NCI-H1436 (cell line): ENCODE data around the gene CYB561.

Experiments used
- DNase-seq: peaks from one replicate; lab custom pipeline; 2025; lab: John Stamatoyannopoulos, UW

Gene CYB561

DNA sequence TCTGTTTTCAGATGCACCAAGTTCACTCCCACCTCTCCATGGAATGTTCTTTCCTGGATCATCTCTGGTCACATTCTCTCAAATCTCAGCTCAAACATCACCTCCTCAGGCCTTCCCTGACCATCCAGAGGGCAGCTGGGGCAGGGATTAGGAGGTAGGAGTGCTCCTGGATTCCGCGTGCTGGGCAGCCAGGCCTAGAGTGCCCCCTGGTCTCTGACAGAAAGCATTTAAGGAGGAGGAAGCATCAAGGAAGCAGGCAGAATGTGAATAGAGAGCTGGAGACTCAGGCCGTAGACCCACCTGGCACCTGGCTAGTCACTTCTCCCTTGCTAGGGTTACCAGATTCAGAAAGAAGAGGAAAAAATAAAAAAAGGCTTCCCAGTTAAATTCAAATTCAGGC, 2.5 kb upstream of the CYB561 start:
- no peak for DNase-seq

DNA sequence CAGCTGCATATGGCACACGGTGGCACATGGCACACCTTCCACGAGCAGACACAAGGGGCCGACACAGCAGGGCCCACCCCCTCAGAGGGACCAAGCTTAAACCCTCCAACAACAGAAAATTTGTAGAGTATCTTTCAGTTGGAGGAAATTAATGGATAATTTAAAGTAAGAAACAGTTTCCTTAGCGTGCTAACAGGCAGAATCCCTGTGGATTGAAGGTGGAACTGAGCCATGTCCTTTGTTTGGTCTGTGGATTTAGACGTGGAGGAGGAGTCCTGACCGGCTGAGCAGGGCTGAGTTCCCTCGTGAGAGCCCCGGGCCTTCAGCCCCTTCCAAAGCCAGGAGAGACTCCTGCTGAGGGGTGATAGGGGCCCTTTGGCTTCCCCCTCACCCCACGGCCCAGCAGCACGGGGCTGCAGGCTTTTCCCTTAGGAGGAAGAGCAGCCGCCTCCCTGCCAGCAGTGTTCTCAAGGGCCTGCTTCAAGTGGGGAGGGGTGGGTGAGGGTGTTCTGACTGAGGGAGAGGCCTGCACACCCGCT, 1.4 kb upstream of the CYB561 start:
- no peak for DNase-seq

DNA sequence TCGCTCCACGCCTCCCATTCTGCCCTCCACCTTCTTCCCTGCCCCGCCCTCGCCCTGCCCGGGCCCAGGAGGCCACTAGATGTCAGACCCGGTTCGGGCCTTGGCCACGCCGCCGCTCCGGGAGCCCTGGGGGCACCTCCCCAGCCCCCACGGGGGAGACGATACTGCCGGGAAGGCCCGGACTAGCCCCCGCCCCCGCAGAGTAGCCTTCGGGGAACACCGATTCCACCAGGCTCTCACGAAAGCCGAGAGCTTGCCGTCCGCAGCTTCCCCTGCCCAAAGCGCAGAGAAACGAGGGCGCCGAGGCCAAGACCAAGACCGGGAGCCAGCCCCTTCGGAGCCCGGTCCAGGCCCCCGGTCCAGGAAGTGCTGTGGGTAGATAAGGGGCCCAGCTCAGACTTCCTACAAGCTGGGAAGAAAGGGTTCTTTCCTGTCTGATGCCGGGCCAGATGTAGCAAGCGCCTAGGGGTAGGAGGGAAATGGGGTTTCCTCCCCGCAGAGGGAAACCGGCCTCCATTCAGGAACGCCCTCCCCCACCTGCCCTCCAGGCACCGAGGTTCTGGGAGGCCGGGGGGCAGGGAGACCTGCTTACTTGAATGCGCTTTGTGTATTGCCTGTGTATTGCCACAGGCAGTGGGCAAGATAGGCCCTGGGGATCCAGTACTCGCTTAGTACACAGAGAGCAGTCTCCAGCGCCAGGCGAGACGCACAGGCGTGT, 806 bp upstream of the CYB561 start:
- DNase-seq: peak; percentile 81

DNA sequence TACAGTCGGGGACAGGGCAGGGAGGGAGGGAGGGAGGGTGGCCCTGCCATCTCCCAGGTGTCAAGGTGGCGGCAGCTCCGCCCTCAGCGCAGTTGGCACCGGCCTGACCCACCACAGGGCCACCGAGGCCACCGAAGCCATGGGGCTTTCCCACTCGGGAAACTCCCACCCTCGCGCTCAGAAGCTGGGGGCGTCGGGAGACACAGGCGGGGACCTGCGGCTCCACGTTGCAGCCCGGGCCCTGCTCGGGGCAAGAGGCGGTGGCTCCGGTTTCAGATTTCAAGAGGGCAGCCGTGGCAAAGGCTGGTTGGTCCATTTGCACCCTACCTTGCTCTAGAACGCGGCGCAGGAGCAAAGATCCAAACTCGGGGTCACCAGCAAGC, 544 bp downstream of the CYB561 start:
- DNase-seq: no peak

DNA sequence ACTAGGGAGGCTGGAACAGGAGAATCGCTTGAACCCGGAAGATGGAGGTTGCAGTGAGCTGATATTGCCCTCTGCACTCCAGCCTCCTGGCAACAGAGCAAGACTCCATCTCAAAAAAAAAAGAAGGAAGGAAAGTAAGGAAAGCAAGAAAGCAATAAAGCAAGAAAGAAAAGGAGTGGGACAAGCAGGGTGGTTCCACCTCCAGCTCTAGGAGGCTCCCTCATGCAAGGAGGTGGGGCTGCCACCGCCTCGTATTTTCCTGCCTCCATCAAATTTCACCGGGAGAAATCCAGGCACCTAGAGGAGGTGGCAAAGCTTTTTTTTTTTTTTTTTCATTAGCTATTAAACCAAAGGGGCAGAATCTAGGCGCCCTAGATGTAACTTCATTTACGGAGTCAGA, 1.0 kb downstream of the CYB561 start:
- no peak for DNase-seq

DNA sequence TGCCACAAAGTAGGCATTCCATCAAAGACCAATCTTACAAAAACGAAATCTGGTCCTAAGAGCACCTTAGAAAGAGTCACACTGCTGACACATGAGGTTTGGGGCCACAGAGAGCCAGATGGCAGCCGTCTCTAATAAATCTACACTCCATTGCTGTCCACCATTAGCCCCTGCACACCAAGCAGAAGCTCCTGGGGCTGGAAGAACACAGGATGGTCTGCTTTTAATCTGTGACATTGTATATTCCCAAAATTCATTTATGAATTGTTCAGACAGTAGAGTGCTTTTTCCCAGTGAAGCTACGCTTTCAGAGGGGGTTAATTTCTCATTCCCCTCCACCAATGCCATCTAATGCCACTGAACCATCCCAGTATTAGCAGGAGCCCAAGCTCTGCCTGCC, 1.6 kb downstream of the CYB561 start:
- DNase-seq: no peak

DNA sequence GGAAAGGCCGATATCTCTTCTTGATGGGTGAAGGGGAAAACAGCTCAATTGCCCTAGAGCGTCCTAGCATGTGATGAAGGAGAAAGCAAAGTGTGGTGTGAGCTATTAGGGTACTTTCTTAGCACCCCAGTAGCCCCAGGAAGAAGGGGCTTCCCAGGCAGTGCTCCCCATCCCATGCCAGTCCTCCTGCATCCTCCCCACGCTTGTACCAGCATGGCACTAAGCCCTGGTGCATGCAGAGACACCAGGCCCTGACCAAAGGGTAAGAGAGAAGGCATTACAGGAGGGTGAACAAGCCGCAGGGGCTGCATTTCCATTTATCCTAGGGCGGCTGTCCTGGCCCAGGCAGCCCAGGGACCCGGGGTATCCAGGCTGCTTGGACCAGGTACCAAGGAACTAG, 3.1 kb downstream of the CYB561 start:
- no peak for DNase-seq

DNA sequence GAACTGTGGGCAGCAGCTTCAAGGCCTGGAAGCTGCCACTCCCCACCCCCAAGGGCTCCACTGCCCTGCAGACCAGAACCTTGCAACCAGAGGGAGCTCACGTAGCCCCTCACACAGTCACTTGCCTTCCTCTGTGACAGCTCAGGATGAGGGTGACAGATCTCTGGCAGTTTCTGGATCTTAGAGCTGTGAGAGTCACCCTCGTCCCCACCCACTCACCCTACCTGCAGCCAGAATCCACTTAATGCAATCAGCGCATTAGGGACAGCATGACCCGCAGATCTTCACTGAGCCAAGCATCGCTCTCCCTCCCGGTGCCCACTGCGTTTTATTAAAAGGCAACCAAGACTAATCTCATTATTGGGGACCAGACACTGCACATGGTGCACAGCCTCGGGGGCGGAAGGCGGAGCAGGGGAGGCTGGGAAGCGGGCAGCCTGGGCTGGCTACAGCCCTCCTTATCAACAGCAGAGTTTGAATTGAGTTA, 3.5 kb downstream of the CYB561 start:
- DNase-seq: no peak

DNA sequence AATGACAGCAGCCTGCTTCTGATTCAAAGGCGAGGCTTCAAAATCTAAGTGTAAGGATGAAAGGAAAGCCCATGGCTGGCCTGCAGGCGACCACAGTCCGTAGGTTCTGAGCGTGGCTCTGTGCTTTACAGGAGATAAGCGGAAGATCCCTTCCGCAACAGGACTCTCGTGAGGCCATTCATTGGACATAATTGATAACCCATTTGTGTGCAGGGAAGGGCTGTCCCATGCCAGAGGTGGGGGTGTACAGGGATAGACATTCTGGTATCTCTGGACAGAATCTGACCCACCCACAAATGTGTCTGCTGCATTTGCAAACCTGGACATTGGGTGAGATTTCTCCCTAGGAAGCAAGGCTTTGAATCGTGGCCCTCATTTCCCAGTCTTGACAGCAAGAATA, 4.0 kb downstream of the CYB561 start:
- DNase-seq: no peak

DNA sequence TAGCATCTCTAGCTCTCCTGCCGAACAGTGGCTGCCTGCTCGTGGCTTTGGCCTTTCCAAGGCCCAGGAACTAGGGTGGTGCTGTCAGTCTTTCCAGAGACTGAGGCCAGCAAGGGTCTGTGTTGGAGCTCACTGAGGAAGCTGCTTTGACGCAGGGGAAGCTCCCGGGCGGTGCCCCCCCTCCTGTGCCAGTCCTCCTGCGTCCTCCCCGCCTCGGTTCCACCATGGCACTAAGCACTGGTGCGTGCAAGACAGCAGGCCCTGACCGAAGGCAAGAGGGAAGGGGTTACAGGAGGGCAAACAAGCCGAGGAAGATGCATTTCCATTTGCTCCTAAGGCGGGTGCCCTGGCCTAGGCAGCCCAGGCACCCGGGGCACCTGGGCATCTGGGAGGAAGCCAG, 4.5 kb downstream of the CYB561 start:
- DNase-seq: no peak

DNA sequence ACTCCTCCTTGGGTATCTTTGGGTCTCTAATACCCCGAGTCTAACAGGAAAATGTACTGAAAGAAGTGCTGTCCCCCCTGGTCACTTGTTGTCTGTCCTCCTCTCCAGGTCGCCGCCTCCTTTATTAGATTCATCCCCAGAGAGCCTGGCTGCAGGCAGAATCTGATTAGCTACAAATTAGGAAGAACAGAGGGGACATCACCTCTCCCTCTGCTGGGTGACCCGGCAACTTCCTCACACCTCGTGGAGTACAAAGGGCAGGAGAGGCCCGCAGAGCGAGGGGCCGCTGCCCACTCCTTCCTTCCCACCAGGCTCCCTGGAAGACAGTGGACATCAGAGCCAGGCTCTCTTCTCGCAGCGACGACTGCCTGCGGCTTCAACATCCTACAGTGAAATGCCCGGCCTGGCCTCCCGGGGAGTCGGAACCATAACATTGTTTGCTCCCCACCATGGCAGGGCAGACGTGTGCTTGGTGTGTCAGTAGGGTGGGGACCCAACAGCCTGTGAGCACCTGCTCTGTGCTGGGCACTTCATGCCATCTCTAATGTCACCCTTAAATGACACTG, 5.3 kb downstream of the CYB561 start:
- no peak for DNase-seq

DNA sequence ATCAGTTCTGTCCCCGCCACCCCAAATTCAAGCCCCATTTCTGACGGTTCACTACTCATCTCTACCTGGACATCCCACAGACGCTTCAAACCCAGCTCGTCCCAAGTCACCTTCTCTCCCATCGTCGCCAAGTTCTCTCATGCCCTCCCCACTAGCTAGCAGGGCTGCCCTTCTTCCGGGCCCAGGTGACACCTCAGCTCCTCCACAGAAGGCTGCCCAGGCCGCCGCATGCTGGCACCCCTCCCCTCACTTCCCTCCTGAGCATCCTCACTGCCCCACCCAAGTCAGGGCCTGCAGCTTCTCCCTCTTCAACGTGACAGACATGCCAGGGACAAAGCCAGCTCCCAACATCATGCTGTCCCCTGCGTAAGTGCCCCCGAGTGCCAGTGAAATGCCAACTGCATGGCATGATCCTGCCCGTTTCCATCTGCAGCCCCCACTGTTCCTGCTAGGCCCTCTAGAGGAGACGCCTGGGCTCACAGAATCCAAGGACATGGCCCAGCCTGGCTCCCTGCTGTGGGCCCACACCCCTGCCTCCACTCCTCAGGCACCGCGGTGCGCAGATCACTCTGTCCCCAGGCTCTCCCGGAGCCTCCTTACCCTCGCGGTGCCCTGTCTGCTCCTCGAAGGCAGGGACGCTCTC, 5.9 kb downstream of the CYB561 start:
- no peak for DNase-seq

DNA sequence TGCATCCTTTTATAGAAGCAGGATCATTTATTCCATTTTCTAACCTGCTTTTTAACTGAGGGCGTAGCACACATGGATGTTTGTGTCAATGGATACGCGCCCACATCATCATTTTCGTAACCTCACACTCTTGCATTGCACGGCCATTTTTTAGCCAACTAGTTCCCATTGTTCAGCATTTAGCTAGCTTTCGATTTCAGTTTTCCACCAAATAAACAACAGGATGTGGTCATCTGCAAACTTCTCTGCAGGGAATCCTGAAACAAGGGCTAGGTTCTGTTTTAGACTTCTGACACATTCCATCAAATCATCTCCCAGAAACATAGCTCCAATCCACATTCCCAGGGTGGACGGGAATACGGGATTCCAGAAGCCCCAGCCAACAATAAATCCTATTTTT, 6.4 kb downstream of the CYB561 start:
- DNase-seq: no peak

DNA sequence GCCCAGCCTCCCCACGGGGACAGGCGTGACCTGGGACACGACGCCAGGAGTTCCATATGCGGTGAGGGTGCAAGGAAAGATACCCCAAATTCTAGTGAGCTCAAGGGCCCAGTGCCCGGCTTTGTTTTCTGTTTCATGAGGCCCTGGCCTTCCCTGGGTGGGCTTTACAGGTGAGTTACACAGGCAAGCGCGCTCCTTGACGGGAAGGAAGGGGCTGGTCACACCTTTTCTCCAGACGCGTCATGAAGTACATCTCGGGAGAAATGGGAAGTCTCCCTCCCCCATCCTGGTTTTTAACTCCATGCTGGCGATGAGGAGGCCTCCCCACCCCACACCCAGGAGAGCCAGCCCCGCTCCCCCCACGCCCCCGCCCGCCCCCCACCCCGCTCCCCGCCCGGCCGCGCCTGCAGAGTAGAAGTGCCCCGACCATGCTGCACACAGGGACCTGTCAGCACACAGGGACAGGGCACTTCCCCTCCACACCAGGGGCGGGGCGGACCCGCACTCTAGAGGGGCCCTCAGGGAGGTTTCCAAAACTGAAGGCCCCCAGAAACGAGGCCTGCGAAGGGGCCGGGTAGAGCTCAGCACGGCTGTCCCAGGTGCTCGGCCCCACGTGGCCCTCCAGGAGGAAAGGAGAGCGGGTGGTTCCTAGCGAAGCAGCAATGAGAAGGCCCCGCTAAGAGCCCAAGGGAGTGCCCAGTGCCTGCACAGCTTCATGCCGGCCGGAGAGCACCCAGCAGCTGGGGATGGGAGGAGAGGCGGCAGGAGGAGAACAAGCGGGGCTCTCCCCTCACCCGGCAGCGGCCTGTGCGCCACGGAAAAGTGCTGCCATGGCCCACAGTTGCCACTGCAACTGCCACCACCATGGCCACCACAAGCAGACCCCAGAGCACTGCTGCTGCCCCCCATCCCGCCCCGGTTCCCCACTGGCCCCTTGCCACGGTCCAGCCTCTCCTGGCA, 7.7 kb downstream of the CYB561 start:
- DNase-seq: no peak

DNA sequence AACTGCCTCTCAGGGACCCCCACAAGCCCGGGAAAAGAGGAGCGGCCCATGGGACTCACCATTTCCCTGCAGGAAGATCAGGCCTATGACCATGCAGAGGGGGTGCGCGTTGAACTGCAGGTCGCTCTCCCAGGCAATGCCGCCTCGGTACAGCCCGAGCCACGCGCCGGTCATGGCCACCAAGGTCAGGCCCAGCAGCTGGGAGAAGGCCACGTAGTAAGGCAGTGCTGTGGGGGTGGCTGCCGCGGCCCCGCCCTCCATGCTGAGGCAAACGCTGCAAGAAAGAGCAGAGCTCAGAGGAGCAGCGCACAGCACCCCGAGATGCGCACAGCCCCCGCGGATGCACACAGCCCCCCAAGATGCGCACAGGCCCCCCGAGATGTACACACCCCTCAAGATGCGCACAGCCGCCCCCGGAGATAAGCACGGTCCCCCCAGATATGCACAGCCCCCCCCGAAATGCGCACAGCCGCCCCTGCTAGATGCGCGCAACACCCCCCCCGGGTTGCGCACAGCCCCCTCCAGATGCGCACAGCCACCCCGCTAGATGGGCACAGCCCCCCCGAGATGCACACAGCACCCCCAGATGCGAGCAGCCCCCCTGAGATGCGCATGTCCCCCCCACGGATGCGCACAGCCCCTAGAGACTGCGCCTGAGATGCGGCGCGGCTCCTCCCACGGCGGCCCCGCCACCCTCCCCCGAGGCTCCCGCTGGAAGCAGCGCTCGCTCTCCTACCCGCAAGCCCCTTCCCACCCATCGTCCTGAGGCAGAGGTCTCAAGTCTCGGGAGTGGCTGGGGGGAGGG, 8.6 kb downstream of the CYB561 start:
- no peak for DNase-seq

DNA sequence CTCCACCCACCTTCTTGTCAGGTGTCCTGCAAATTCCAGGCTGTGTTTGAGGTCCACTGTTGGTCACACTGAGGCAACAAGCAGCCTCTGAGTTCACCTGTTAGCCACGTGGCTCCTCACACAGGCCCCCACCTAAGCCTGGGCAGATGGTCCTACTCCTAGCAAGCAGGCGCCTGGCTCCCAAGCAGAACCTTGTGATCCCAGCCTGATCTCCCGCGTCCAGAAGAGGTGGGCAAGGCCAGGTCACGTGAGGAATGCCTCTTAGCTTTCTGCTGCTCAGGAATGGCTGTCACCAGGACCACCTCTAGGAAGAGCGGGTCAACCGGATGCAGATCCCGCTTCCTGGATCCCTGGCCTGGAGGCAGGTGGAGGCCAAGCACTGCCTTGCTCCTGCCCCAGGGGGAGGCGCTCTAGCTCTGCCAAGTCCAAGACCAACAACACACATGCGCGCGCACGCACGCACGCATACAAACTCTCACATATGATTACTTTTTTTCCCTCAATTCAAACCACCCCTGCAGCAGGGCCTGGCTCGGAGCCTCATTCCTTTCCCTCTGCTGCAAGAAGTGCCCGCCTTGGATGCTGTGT, 9.5 kb downstream of the CYB561 start:
- no peak for DNase-seq

DNA sequence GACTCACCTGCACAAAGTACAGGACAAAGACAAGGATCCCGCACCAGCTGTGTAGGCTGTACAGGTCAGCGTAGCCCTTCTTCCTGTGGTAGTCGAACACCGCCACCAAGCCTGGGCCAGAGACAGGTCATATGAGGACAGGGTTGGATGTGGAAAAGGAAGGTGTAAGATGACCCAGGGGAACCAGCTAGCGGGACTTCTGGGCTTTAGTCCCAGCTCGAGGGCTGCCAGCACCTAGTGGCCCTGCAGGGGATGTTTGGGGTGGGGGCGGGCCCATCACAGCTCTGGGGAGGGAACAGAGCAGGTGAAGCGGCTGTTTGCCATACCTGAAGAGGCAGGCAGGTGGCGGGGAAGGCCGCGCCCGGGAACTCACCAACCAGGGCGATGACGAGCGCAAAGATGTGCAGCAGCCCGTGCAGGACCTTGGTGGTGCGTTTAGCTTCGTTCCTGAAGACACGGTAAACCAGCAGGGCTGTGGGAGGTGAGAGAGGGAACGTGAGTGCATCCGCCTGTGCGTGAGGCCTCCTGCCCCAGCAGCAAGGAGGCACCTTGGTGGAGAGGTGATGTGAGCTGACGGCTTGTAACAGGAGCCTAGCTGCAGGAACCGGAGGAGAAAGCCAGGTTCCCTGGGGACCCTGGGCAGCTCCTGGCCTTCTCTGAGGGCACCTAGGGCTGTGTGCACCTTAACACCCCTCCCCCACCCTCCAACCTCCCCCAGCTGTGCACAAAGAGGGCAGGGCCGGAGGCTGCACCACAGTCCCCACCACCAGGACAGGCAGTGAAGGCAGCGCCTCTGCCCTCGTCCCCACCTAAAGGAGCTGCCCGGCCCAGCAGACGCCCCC, 10.2 kb downstream of the CYB561 start:
- peak; percentile 81 for DNase-seq

DNA sequence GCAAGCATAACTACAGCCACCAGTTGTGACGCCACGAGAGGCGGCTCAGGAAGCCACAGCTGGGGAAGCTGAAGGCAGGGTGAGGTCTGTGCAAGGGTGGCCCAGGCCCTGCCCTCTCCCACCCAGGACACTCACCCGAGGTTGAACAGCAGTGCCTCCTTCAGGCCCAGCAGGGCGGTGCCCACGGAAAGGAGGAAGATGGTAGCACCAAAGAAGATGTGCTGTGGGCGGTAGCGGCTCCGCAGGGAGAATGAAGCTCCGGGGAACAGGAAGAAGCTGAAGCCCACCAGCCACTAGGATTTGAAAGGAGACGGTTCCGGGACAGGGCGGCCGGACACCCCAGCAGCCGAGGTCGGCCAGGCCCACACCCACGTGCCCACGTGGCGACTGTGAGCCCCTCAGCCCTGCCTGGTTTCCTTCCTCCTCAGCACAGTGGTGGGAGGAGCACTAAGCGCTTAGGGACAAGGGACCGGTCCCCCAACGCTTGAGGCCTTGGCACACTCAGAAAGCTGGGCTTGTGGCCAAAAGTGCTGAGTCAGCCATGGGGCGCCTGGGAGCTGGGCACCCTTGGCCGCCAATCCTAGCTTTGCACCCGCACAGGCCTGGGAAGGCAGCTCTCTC, 11.0 kb downstream of the CYB561 start:
- no peak for DNase-seq
